ENCODE data around the gene PES1.

DNA sequence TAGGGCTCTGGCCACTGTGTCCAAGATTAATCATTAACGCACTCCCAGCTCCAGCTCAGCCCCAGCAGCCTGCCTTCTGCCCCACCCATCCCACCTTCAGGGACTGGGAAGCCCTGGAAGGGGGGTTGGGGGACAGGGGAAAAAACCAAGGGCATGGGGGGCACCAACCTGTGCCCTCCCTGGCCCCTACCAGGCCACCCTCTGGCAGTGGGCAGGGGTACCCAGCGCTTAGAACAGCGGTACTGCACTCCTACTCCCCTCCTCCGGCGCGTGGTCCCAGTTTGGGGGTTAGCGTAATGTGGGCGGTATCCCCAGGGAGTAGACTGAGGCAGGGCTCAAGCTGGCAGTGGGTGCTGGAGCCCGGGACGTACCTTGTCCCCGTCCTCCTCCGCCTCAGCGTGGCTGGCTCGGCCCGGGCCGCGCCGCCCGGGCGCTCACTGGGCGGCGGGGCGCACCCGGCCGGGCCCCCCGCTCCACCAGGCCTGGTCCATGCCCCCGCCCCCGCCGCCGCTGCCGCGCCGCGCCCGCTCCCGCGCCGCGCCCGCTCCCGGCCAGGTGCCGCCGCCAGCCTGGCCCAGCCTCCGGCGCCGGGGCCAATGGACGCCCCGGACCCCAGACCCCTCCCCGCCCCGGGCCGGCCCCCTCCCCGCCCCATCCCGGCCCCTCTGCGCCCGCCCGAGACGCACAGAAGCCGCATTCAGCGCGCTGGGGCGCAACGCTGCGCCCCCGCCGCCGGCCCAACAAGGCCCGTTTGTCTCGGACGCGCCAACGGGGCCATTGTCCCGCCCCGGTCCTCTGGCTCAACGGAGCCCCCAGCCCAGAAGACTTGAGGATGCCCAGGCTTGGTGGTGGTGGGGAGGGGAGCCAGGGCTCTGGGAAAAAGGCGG, 17.4 kb downstream of the PES1 start, which contains the start of gene GAL3ST1:
- TF ChIP-seq, protein P1, sequence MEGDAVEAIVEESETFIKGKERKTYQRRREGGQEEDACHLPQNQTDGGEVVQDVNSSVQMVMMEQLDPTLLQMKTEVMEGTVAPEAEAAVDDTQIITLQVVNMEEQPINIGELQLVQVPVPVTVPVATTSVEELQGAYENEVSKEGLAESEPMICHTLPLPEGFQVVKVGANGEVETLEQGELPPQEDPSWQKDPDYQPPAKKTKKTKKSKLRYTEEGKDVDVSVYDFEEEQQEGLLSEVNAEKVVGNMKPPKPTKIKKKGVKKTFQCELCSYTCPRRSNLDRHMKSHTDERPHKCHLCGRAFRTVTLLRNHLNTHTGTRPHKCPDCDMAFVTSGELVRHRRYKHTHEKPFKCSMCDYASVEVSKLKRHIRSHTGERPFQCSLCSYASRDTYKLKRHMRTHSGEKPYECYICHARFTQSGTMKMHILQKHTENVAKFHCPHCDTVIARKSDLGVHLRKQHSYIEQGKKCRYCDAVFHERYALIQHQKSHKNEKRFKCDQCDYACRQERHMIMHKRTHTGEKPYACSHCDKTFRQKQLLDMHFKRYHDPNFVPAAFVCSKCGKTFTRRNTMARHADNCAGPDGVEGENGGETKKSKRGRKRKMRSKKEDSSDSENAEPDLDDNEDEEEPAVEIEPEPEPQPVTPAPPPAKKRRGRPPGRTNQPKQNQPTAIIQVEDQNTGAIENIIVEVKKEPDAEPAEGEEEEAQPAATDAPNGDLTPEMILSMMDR (IDR thresholded peaks at IDR 0.05 in 4 of 5, conservative IDR thresholded peaks at IDR 0.05 in 1 of 5), result no peak
- TF ChIP-seq POLR2A (IDR thresholded peaks at IDR 0.05), result no peak
